HL-60/S4 (cell line): ENCODE results near the gene USH1C.

Source experiments
- in situ Hi-C: fragments of 300-500 bp; cut with MboI; formaldehyde crosslinking; loops from 2 replicates; pipeline ENCODE4 v1.14.3; 2022; ENCODE audit warnings: low sequenced_read_pairs

The USH1C gene

DNA sequence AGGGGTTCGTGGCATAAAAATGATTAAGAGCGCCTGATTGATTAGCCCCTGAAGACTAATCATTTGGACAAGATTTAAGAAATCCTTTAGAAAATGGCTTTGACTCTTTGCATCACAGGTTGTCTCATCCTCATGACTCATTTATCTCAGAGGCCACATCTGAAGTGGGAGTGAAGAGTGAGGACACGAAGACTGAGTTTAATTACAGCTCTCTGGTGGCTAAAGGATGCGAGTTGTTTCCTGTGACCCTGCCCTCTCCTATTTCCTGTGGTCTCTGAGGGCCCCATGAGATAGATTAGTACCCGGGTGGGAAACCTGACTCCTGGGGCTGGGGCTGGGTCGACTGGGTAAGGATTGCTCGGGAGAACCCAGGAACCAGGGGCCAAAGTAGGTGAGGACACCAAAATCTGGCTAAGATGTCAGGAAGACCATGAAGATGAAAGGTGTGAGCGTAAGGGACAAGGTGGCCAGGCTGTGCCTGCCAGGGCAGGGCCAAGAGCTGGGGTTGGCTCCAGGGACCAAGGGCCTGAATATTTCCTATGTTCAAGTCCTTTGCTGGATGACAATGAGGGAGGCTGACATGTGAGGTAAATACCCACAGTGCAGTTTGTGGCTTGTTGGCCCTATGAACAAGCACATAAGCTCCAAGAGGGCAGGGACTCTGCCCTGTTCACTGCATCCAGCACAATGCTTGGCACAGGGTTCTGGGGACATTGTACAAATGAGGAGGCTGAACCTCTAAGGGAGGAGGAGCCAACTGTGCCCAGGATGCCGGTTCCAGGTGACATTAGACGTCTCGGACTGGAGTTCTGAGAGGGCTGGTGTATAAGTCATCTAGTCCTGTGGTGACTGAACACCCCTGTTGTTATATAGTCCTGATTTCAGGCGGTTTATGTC, 6.5 kb upstream of the USH1C start:
- in situ Hi-C loops, result no loop called here

DNA sequence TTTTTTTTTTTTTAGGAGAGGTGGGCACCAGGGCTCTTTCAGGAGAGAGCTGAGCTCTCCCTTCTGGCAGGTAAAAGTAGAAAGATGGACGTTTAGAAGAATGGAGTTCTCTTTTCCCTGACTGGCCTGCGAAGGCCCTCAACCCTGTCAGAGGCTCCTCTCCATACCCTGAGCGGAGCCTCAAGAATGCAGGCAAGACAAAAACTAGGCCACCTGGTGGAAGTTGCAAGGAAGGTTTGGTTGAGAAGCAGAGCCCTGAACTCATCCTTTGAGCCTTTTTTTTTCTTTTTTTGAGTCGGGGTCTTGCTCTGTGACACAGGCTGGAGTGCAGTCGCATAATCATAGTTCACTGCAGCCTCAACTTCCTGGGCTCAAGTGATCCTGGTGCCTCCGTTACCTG, 4.2 kb upstream of the USH1C start:
- in situ Hi-C loops, result loop anchor here (25.0 kb wide), 1 partner anchor 311 kb away; no protein-coding TSS in a partner anchor

- in situ Hi-C loops, result loop anchor here (25.0 kb wide), 1 partner anchor 311 kb away; no protein-coding TSS in a partner anchor
Measured at GRCh38 chr11:17547932-17548331, 3.7 kb upstream of the USH1C start.

GRCh38 chr11:17547051-17547577, 2.9 kb upstream of the USH1C start, which contains the start of gene OTOG:
TSS of gene OTOG (plus strand) at chr11:17547259. CDS start at chr11:17547373, 114 bp downstream.
- in situ Hi-C loops, result loop anchor here (25.0 kb wide), 1 partner anchor 310 kb away; no protein-coding TSS in a partner anchor

DNA sequence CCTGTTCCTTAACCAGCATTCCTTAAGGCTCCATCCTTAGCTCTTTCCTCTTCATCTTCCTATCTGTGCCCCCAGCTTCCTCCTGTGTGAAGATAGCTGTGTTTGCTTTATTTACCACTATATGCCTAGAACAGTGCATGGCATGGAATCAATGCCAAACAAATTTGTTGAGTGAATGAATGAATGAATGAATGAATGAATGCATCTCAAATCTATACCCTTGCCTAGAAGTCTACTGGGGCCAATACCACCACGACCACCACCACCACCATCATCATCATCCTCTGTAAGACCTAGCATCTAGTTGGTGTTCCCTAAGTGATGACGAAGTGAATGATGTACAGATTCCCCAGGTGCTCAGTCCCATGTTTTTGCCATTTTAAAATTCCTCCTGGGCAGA, 2.0 kb upstream of the USH1C start:
- in situ Hi-C loops, result loop anchor here (25.0 kb wide), 1 partner anchor 309 kb away; no protein-coding TSS in a partner anchor

- in situ Hi-C loops, result loop anchor here (25.0 kb wide), 1 partner anchor 306 kb away; no protein-coding TSS in a partner anchor
Measured at GRCh38 chr11:17543574-17544180, 539 bp downstream of the USH1C start.

- in situ Hi-C loops, result loop anchor here (25.0 kb wide), 1 partner anchor 306 kb away; no protein-coding TSS in a partner anchor
Measured at GRCh38 chr11:17543041-17543440, 1.2 kb downstream of the USH1C start.

DNA sequence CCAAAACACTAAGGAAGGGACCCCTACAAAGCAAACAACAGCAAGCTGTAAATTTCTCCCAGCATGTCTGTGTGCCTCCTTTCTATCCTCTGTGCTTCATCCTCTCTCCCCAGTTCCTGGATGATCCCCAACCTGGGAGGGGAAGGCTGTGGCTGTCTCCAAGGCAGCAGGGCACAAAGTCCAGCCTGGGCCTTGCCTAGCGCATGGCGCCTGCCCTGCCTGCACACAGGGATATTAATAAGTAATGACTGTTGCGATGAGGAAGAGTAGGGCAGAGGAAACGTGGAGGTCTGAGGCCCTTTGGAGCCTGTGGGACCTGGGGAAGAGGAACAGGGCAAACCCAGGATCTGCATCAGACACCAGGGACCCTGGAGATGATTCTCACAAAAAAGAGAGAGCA, 2.0 kb downstream of the USH1C start:
- in situ Hi-C loops, result loop anchor here (25.0 kb wide), 1 partner anchor 305 kb away; no protein-coding TSS in a partner anchor

DNA sequence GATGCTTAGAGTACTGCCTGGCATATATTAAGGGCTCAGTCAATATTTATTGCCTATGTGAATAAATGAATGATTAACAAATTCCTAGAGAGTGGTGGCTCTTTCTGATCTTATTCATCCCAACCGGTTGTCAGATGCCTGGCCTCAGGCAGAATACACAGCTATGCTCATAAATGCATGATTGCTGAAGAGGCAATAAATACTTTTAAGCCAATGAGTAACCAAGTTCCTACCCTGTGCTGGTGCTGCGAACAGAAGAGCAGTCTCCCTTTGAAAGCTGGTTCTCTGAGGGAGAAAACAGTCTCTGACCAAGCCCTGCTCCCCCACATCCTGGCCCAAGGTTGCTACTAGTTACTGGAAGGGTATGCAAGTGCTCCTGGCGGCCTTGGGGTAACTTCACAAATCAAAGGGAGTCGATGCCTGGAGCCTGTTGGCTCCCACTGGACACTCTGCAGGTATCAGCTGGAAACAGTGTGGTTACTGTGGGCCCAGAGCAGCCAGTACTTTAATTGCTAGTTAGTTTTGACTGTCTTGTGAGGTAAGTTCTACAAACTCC, 2.8 kb downstream of the USH1C start:
- in situ Hi-C loops, result loop anchor here (25.0 kb wide), 1 partner anchor 304 kb away; no protein-coding TSS in a partner anchor

- in situ Hi-C loops, result loop anchor here (25.0 kb wide), 1 partner anchor 304 kb away; no protein-coding TSS in a partner anchor
Measured at GRCh38 chr11:17540807-17541206, 3.4 kb downstream of the USH1C start.

- in situ Hi-C loops, result loop anchor here (25.0 kb wide), 1 partner anchor 301 kb away; no protein-coding TSS in a partner anchor
Measured at GRCh38 chr11:17538731-17539130, 5.5 kb downstream of the USH1C start.

GRCh38 chr11:17538054-17538453, 6.2 kb downstream of the USH1C start:
- in situ Hi-C loops, result loop anchor here (25.0 kb wide), 1 partner anchor 301 kb away; no protein-coding TSS in a partner anchor

- in situ Hi-C loops, result loop anchor here (25.0 kb wide), 1 partner anchor 300 kb away; no protein-coding TSS in a partner anchor
Measured at GRCh38 chr11:17537261-17537660, 7.0 kb downstream of the USH1C start.

DNA sequence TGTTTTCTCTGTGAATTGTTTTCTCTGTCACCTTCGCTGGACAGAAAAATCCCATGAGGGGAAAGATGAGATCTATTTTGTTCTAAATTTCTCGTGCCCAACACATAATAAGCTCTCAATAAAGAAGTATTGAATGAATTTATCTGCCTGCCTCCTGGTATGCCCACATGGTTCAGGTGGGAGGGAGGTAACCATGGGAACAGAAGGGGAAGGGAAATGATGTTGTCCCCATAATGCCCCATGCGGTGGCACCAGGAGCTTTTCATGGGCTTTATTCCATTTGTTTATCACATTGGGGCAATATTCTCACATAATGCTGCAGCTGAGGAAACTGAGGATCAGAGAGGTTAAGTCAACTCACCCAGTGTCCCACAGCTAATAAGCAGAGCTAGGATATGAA, 8.7 kb downstream of the USH1C start:
- in situ Hi-C loops, result loop anchor here (25.0 kb wide), 1 partner anchor 298 kb away; no protein-coding TSS in a partner anchor

GRCh38 chr11:17533778-17534415, 10.3 kb downstream of the USH1C start:
- in situ Hi-C loops, result loop anchor here (25.0 kb wide), 1 partner anchor 297 kb away; no protein-coding TSS in a partner anchor

DNA sequence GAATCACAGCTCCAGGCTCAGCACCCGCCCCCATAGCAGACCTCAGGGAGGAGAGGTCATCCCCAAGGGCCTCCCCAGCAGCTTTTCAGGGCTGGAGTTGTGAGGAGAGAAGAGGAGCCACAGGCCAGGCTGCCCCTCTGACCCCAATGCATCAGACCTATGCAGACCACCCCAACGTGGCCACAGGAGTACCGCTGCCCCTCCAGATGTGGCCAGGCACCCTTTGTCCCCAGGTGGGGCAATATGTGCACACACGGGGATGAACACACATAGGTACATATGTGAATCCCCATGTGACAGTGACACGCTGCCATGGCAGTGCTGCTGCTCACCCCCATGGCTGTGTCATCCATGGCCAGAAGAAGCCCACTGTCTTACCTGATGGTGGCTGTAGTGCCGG, 10.9 kb downstream of the USH1C start:
- in situ Hi-C loops, result loop anchor here (25.0 kb wide), 1 partner anchor 296 kb away; no protein-coding TSS in a partner anchor

DNA sequence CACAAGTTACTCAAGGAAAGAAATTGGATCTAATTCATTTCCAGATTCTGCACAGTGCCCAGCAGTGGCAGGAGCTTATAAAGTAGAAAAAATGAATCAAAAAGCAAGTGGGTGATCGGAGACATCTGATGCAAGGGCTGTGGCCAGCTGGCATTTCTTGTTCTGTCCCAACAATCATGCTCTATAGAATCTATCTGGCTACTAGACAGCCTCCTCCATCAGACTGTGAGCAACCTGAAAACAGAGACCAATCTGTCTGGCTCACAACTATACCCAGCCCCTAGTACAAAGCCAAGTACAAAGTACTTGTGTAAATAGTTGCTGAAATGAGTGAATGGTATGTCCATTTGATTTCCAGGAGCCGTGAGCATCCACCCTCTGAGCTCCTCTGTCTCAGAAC, 11.4 kb downstream of the USH1C start:
- in situ Hi-C loops, result loop anchor here (25.0 kb wide), 1 partner anchor 295 kb away; no protein-coding TSS in a partner anchor

- in situ Hi-C loops, result loop anchor here (25.0 kb wide), 1 partner anchor 294 kb away; no protein-coding TSS in a partner anchor
Measured at GRCh38 chr11:17531636-17532113, 12.5 kb downstream of the USH1C start.

- in situ Hi-C loops, result loop anchor here (25.0 kb wide), 1 partner anchor 294 kb away; no protein-coding TSS in a partner anchor
Measured at GRCh38 chr11:17531071-17531600, 13.1 kb downstream of the USH1C start.
